ENCODE measurements around the gene SHISA8. TPM values are rescaled to one million over a fixed set of nuclear protein-coding genes. Genes with fewer than 3 reads are reported as not detected.

SHISA8 gene
- polyA plus RNA-seq, 1 experiment = not detected

GRCh38 chr22:41862530-41863266 lies 52.2 kb downstream of the SHISA8 start:
- no peak for DNase-seq (ENCODE audit: low read depth, low spot score)
- H3K27ac ChIP-seq (ENCODE audit: low read depth, low read length) = peak overlapping the region; percentile 77
- no peaks in the 10 kb centered on the region for H3K27me3 ChIP-seq (ENCODE audit: control insufficient read depth, insufficient read depth, low read length)
- no peak overlapping the region for H3K4me3 ChIP-seq (ENCODE audit: low read depth, low read length)
- ChIA-PET CTCF (interaction anchor here (0.5 to 3.7 kb wide), 4 partner anchors 73 to 165 kb away, joined by 4 to 23 read pairs (median 13); no protein-coding TSS in a partner anchor), POLR2A (interaction anchor here (1.0 to 1.3 kb wide), 2 partner anchors 9 to 30 kb away, joined by 4 to 5 read pairs; partner anchors contain the start of gene SREBF2)
- H3K9me3 ChIP-seq (ENCODE audit: control insufficient read depth, insufficient read depth, low read length) = no peaks in the 10 kb centered on the region
- no peak for TF ChIP-seq CTCF (IDR thresholded peaks at IDR 0.05; ENCODE audit: low read depth, low read length)

GRCh38 chr22:41862160-41862529 lies 52.7 kb downstream of the SHISA8 start:
- ChIA-PET POLR2A (interaction anchor here (1.3 kb wide), 1 partner anchor 29 kb away, joined by 5 read pairs; the partner anchor contains the start of gene SREBF2), CTCF (interaction anchor here (1.7 to 3.7 kb wide), 3 partner anchors 79 to 165 kb away, joined by 5 to 23 read pairs (median 21); no protein-coding TSS in a partner anchor)
- no peak for DNase-seq (ENCODE audit: low read depth, low spot score)
- peak overlapping the region; percentile 77 for H3K27ac ChIP-seq (ENCODE audit: low read depth, low read length)
- no peaks in the 10 kb centered on the region for H3K27me3 ChIP-seq (ENCODE audit: control insufficient read depth, insufficient read depth, low read length)
- no peaks in the 10 kb centered on the region for H3K9me3 ChIP-seq (ENCODE audit: control insufficient read depth, insufficient read depth, low read length)
- no peak overlapping the region for H3K4me3 ChIP-seq (ENCODE audit: low read depth, low read length)
- TF ChIP-seq CTCF (IDR thresholded peaks at IDR 0.05; ENCODE audit: low read depth, low read length) = no peak

Small RNAs within 50 kb of the gene (small RNA-seq; reads per million reads assigned to genes)
- 917 reads per million, percentile 96 among the genes with 10 or more reads in this experiment for gene MIR33A (ENCODE audit: insufficient read length, low read depth)

Other genes with a start within 250 kb of the SHISA8 start
- 151 and 165 TPM in 2 replicates for gene SNU13, start 226.2 kb downstream of the SHISA8 start, polyA plus RNA-seq (2011; rRNA removed)
- gene MEI1, start 215.6 kb downstream of the SHISA8 start, polyA plus RNA-seq (2011; rRNA removed) = 0.22 and 0.25 TPM in 2 replicates
- 2.6 and 3.5 TPM in 2 replicates for gene CCDC134, start 114.4 kb downstream of the SHISA8 start, polyA plus RNA-seq (2011; rRNA removed)
- 31.7 and 39.1 TPM in 2 replicates for gene SREBF2, start 82.0 kb downstream of the SHISA8 start, polyA plus RNA-seq (2011; rRNA removed)
- 0.06 and 0.07 TPM in 2 replicates for gene TNFRSF13C, start 11.7 kb upstream of the SHISA8 start, polyA plus RNA-seq (2011; rRNA removed)
- gene CENPM, start 32.1 kb upstream of the SHISA8 start, polyA plus RNA-seq (2011; rRNA removed) = 5.1 and 6.8 TPM in 2 replicates
- 0.22 and 0.24 TPM in 2 replicates for gene SEPTIN3, start 54.4 kb upstream of the SHISA8 start, polyA plus RNA-seq (2011; rRNA removed)
- 0.11 and 0.21 TPM in 2 replicates for gene WBP2NL, start 83.7 kb upstream of the SHISA8 start, polyA plus RNA-seq (2011; rRNA removed)
- gene NAGA, start 155.7 kb upstream of the SHISA8 start, polyA plus RNA-seq (2011; rRNA removed) = 35.2 and 46.4 TPM in 2 replicates
- gene PHETA2, start 159.2 kb upstream of the SHISA8 start, polyA plus RNA-seq (2011; rRNA removed) = 10.6 and 12.6 TPM in 2 replicates
- gene SMDT1, start 164.6 kb upstream of the SHISA8 start, polyA plus RNA-seq (2011; rRNA removed) = 25.6 and 28.9 TPM in 2 replicates
- gene NDUFA6, start 175.7 kb upstream of the SHISA8 start, polyA plus RNA-seq (2011; rRNA removed) = 90.4 and 103 TPM in 2 replicates
- 0.15 and 0.37 TPM in 2 replicates for gene CYP2D6, start 215.7 kb upstream of the SHISA8 start, polyA plus RNA-seq (2011; rRNA removed)